Epidermal melanocyte (primary cell): Measurements from ENCODE around the gene SMAD1.

Experiments used
- DNase-seq: peaks from one replicate; pipeline ENCODE4 v3.0.0; 2011; ENCODE audit warnings: low spot score; ENCODE audit not compliant: insufficient read length

The SMAD1 gene

DNA sequence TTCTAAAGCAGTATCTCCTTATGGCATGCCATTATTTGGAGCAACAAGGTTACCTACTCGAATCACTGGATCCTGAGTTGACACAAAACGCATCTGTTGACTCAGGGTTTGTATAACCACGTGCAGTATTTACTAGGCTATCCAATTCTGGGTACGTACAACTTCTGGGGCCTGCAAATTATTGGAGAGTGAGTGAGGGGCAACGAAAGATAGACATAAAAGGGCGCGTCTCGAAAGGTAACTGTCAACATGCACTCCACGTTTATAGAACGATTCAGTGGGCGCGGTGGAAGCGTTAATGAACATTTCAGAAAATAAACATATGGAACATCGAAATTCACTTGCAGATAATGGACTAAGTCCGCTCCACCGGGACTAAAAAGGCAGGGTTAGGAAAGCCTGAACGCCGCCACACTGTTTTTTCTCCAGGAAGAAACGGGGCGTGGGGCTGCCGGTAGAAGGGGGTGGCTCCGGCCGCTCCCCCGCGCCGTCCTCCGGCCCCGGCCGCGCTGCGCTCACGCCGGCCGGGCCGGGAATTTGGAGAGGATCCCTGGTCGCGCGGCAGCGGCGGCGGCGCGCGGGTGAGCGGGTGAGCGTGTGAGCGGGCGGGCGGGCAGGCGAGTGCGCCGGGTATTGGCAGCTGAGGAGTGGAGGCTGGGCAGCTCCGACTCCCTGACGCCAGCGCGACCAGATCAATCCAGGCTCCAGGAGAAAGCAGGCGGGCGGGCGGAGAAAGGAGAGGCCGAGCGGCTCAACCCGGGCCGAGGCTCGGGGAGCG lies at the start of gene SMAD1:
SMAD1 (plus strand) TSS at position 690 of the 778 bp plus-strand sequence. CDS start 32,761 bp downstream, outside the sequence.
- DNase-seq: peak; percentile 54

- no peak for DNase-seq
Observed at GRCh38 chr4:145433684-145434083, 48.0 kb upstream of the SMAD1 start.

- no peak for DNase-seq
Observed at GRCh38 chr4:145435646-145436045, 46.0 kb upstream of the SMAD1 start.

- DNase-seq: no peak
Observed at GRCh38 chr4:145436114-145436513, 45.5 kb upstream of the SMAD1 start.

GRCh38 chr4:145436796-145437195 lies 44.9 kb upstream of the SMAD1 start:
- DNase-seq: no peak

DNA sequence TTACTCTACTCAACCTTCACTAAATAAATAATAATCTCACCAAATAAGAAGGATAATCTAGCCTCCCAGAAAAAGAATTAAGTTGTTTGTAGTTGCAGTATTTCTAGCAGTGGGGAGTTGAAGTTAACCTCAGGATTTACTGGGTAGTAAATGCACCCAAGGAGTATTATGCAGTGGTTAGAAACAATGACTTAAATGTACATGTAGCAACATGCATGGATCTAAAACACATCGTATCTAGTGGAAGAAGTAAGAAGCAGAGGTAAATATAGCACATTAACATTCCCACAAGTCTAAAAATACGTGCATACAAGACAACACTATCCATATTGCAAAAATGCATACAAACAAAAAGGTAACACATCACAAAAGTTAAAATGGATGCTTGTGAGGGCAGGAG lies 44.2 kb upstream of the SMAD1 start:
- no peak for DNase-seq

DNA sequence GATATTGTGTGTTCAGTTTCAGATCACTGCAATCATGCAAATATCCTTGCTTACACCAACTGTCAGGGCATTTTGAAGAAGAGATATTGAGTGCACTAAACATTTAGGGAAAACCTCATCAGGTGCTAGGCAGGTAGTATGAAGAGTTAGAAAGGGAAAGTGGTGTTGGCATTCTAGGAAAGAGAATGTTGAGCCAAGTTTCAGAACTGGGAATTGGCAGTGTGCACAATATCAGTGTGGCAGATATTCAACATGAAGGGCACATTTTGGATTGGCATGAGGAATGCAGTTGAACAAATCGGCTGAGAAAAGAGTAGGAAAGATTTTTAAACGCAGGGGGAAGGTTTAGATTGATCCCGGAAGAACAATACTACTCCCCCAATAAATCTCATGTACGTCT lies 43.4 kb upstream of the SMAD1 start:
- DNase-seq: no peak

GRCh38 chr4:145440292-145441007 lies 41.2 kb upstream of the SMAD1 start:
- no peak for DNase-seq

- DNase-seq: no peak
Observed at GRCh38 chr4:145446184-145446583, 35.5 kb upstream of the SMAD1 start.

DNA sequence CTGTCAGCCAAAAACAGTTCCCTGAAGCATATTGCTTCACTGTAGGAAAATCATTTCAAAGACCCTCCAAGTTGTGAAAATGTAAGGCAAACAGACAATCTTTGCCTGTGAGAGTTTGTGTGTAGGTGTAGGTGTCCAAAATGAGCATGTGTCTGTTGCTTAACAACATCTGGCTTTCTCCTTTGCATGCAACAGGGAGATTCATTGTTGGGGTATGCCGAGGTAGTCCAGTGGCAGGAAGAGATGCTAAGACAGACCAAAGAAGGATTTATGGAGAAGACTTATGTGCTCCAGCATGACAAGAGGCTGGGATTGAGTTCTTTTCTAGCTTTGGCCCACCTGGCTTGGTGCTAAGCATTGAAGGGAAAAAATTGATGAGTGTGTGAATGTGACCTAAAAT lies 29.8 kb upstream of the SMAD1 start:
- no peak for DNase-seq

DNA sequence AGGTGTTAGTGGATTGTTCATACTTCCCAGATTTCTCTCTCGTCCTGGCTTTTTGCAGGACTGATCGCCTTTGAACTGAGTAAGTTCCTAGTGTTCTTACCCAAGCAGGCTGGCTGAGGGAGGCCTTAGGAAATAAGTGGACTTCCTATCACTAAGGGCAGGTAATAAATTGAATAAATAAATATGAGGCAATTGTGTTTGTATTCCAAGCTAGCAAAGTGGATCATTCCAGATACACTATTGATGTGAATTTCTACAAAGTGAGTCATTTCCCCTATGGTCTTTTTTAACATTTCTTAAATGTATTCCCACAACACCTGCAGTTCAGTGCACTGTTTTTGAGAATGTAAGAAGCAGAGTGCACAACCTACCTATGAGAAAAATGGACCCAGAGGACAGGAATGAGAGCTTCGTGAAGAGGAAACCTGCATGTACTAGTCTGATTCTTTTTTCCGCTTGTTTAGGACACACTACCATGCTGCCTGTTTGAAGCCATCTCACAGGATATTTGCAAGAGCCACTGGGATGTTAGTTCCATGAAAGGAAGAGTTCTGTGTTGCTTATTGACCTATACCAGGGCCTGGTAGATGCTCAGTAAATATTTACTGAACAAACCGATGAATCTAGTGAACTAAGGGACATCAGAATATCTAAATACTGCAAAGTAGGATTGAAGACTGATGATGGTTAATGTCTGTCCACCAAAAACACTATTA lies 29.0 kb upstream of the SMAD1 start:
- no peak for DNase-seq

DNA sequence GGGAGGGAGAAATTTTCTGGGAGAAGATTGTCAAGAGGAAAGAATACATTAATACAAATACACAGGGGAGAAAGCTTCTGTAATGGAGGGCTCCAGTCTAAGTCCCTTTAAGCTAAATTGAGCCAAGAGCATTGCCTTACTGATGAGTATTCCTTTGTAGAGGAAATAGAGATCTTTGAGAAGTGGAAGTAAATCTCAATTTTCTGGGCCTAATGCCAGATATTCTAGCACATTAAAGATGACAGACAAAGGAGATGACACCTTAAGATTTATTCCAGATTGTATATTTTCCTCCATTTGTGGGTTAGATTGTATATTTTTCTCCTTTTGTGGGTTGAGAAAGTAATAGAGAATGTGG lies 28.5 kb upstream of the SMAD1 start:
- no peak for DNase-seq

GRCh38 chr4:145473203-145473602 lies 8.4 kb upstream of the SMAD1 start:
- no peak for DNase-seq

DNA sequence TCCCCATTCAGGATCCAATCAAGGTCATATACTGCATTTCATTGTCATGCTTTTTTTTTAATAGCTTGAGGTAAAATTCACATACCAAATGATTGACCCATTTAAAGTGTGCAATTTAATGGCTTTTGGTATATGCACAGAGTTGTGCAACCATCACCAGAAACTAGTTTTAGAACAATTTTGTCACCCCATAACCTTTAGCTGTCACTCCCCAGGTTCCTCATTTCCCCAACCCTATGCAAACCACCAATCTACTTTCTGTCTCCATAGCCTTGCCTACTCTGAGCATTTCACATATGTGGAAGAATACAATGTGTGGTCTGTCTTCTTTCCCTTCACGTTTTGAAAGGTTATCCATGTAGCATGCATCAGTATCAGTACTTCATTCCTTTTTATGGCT lies 1.4 kb upstream of the SMAD1 start:
- no peak for DNase-seq

- no peak for DNase-seq
Observed at GRCh38 chr4:145481942-145482208, 222 bp downstream of the SMAD1 start.

GRCh38 chr4:145482209-145483037 lies 770 bp downstream of the SMAD1 start:
- peak; percentile 50 for DNase-seq

GRCh38 chr4:145483514-145483913 lies 1.9 kb downstream of the SMAD1 start:
- no peak for DNase-seq

GRCh38 chr4:145484225-145484846 lies 2.7 kb downstream of the SMAD1 start:
- no peak for DNase-seq

DNA sequence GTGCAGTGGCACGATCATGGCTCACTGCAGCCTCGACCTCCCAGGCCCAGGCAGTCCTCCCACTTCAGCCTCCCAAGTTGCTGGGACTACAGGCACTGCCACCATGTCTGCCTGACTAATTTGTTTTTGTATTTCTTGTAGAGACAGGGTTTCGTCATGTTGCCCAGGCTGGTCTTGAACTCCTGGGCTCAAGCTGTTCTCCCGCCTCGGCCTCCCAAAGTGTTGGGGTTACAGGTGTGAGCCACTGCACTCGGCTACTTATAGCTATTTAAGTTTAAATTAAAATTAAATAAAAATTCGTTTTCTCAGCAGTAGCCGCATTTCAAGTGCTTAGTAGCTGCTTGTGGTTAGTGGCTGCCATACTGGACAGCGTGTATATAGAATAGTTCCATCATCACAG lies 3.5 kb downstream of the SMAD1 start:
- no peak for DNase-seq

GRCh38 chr4:145486603-145487002 lies 5.0 kb downstream of the SMAD1 start:
- no peak for DNase-seq

GRCh38 chr4:145487631-145488030 lies 6.0 kb downstream of the SMAD1 start:
- no peak for DNase-seq
